BJ (cell line): ENCODE data around the gene RNASET2. TPM values are rescaled to one million over a fixed set of nuclear protein-coding genes. Genes with fewer than 3 reads are reported as not detected.
"Not testable (repeated sequence)": the region's sequence is repeated elsewhere in the genome, so short reads cannot be mapped to it uniquely, and the experiment has no call there.

Experiments
- CTCF ChIA-PET: fragments of 350-600 bp; formaldehyde crosslinking; extraction: SDS; loops from one replicate; lab custom pipeline; 2021; ENCODE audit warnings: antibody characterized with exemption, inconsistent platforms; lab: Yijun Ruan, JAX
- POLR2A ChIA-PET: fragments of 300-600 bp; sonication (Branson Sonifier 250); formaldehyde crosslinking; extraction: SDS; loops from one replicate; lab custom pipeline; 2021; ENCODE audit warnings: antibody characterized with exemption; lab: Charles Lee
- DNase-seq: peaks from one replicate; pipeline ENCODE4 v3.0.0-alpha.2; 2011; ENCODE audit warnings: low read depth
- H3K27me3 ChIP-seq: 2 replicates; pipeline ENCODE4 v1.6.0; 2011; ENCODE audit warnings: low read length; ENCODE audit not compliant: control insufficient read depth, insufficient read depth
- H3K36me3 ChIP-seq: 2 replicates; pipeline ENCODE4 v1.5.1; 2011; ENCODE audit warnings: low read length; ENCODE audit not compliant: control insufficient read depth, insufficient read depth
- H3K4me3 ChIP-seq: 2 replicates; pipeline ENCODE4 v1.5.1; 2011; ENCODE audit warnings: low read depth, mild to moderate bottlenecking, control low read depth, low read length
- CTCF ChIP-seq: IDR thresholded peaks from 2 replicates; pipeline ENCODE4 v1.5.1; 2011; ENCODE audit warnings: low read depth, mild to moderate bottlenecking, control low read depth, inconsistent platforms, low read length, moderate library complexity; ENCODE audit not compliant: insufficient read depth
- polyA plus RNA-seq: library from polyadenylated mRNA; depleted of rRNA; stranded (reverse); fragments of >200 nt; gene quantifications from 2 replicates; pipeline ENCODE4 v1.2.3, GENCODE V29; 2011

The RNASET2 gene
- polyA plus RNA-seq, 1 experiment: 24.7 TPM

- Histone ChIP-seq H3K27me3 (no peaks in the 10 kb centered on the region), H3K36me3 (no peaks in the 10 kb centered on the region), H3K4me3 (no peak overlapping the region)
- CTCF ChIA-PET: interaction anchor here (0.8 to 3.0 kb wide), 3 partner anchors 22 to 175 kb away, joined by 3 to 14 read pairs (median 4); no protein-coding TSS in a partner anchor
- no peak for TF ChIP-seq CTCF
- POLR2A ChIA-PET: no interaction called here
- DNase-seq: no peak
Observed at GRCh38 chr6:166949528-166950442, 6.6 kb downstream of the RNASET2 start.

- POLR2A ChIA-PET, CTCF ChIA-PET, DNase-seq, H3K36me3 ChIP-seq, H3K27me3 ChIP-seq, H3K4me3 ChIP-seq: not testable (repeated sequence)
Observed at GRCh38 chr6:166948724-166949123, 7.6 kb downstream of the RNASET2 start.

- POLR2A ChIA-PET: no interaction called here
Observed at GRCh38 chr6:166947251-166947650, 9.1 kb downstream of the RNASET2 start.

GRCh38 chr6:166946125-166946524 lies 10.2 kb downstream of the RNASET2 start:
- Histone ChIP-seq H3K27me3 (no peaks in the 10 kb centered on the region), H3K36me3 (no peaks in the 10 kb centered on the region), H3K4me3 (no peak overlapping the region)
- no peak for DNase-seq
- ChIA-PET POLR2A (no interaction called here), CTCF (no interaction called here)
- no peak for TF ChIP-seq CTCF

More at GRCh38 chr6:166947251-166947650, 9.1 kb downstream of the RNASET2 start:
- no peak for TF ChIP-seq CTCF
- no peak for DNase-seq
- Histone ChIP-seq H3K36me3 (no peaks in the 10 kb centered on the region), H3K27me3 (no peaks in the 10 kb centered on the region), H3K4me3 (no peak overlapping the region)
- CTCF ChIA-PET: no interaction called here

- POLR2A ChIA-PET: no interaction called here
- H3K4me3 ChIP-seq: no peak overlapping the region
- H3K27me3 ChIP-seq: no peaks in the 10 kb centered on the region
- DNase-seq: no peak
- CTCF ChIA-PET: interaction anchor here (0.6 to 0.7 kb wide), 2 partner anchors 9 to 14 kb away, joined by 3 to 4 read pairs; no protein-coding TSS in a partner anchor
- no peak for TF ChIP-seq CTCF
- H3K36me3 ChIP-seq: no peaks in the 10 kb centered on the region
Observed at GRCh38 chr6:166944666-166945256, 11.6 kb downstream of the RNASET2 start.
